Neutrophil (primary cell): ENCODE results near the gene CCDC90B.

Source experiments
- H3K27ac ChIP-seq: fragments of 200-600 bp; sonication (generic); 2 replicates; pipeline ENCODE4 v1.5.1; 2016; ENCODE audit warnings: mild to moderate bottlenecking, moderate library complexity
- H3K27me3 ChIP-seq: fragments of 200-600 bp; sonication (generic); 2 replicates; pipeline ENCODE4 v1.6.0; 2016; ENCODE audit warnings: mild to moderate bottlenecking
- H3K36me3 ChIP-seq: fragments of 200-600 bp; sonication (generic); 2 replicates; pipeline ENCODE4 v1.5.1; 2017
- H3K4me1 ChIP-seq, 2 experiments: fragments of 200-600 bp in 1 of 2; sonication (generic) in 1 of 2; 1 replicate in 1 of 2; 2 replicates in 1 of 2; pipeline versions ENCODE4 v1.5.1 to v1.6.1; 2013 to 2016; ENCODE audit warnings: low read depth in 1 of 2, low read length in 1 of 2, mild to moderate bottlenecking in 1 of 2, moderate library complexity in 1 of 2; ENCODE audit not compliant: control insufficient read depth in 1 of 2, insufficient read depth in 1 of 2
- H3K4me3 ChIP-seq, 2 experiments: fragments of 200-600 bp in 1 of 2; sonication (generic) in 1 of 2; 1 replicate in 1 of 2; 2 replicates in 1 of 2; pipeline ENCODE4 v1.5.1; 2013 to 2016; ENCODE audit warnings: low read depth in 1 of 2, low read length in 1 of 2, mild to moderate bottlenecking in 1 of 2, moderate library complexity in 1 of 2
- H3K9me3 ChIP-seq: fragments of 200-600 bp; sonication (generic); 2 replicates; pipeline ENCODE4 v1.5.1; 2016
- TF ChIP-seq, protein P1 (sequence below): fragments of 200-600 bp; sonication (generic); IDR thresholded peaks from 2 replicates; pipeline ENCODE4 v1.5.1; 2016; ENCODE audit warnings: antibody characterized with exemption

CCDC90B gene

DNA sequence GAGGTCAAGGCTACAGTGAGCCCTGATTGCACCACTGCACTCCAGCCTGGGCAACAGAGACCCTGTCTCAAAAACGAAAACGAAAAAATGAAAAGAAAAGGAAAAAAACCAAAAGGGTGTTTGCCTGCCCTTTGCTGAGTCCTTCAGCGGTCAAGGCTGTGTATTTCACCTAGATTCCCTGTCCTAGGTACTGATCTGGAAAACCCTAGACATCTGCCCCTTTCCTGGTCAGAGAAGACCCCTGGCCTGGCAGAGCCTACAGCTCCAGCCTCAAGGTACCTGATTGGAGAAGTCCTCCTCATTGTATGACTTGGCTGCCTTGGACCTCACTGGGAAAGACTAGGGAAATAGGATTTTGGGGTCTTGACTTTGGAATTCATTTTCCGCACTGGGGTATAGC lies 8.0 kb upstream of the CCDC90B start:
- Histone ChIP-seq H3K36me3 (no peaks in the 10 kb centered on the region), H3K4me1 (peaks cover 0 to 1% of the 10 kb centered on the region in 2 experiments), H3K4me3 (no peak overlapping the region), H3K27ac (no peak overlapping the region), H3K27me3 (peaks cover 7% of the 10 kb centered on the region), H3K9me3 (no peaks in the 10 kb centered on the region)
- TF ChIP-seq, protein P1, sequence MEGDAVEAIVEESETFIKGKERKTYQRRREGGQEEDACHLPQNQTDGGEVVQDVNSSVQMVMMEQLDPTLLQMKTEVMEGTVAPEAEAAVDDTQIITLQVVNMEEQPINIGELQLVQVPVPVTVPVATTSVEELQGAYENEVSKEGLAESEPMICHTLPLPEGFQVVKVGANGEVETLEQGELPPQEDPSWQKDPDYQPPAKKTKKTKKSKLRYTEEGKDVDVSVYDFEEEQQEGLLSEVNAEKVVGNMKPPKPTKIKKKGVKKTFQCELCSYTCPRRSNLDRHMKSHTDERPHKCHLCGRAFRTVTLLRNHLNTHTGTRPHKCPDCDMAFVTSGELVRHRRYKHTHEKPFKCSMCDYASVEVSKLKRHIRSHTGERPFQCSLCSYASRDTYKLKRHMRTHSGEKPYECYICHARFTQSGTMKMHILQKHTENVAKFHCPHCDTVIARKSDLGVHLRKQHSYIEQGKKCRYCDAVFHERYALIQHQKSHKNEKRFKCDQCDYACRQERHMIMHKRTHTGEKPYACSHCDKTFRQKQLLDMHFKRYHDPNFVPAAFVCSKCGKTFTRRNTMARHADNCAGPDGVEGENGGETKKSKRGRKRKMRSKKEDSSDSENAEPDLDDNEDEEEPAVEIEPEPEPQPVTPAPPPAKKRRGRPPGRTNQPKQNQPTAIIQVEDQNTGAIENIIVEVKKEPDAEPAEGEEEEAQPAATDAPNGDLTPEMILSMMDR: no peak

DNA sequence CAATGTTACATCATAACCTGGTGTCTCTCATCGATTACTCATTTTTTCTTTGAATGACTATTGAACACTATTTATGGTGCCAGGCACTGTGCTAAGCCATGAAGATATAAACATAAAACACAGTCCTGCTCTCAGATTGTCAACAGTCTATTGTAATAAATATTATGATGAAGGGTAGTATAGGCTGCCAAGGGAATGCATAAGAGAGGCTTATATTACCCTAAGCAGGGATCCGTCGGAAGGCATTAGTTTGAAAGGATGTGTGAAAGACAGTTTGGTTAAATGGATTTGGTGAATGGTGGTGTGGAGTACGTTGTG lies 7.2 kb upstream of the CCDC90B start:
- Histone ChIP-seq H3K27me3 (peaks cover 7% of the 10 kb centered on the region), H3K27ac (no peak overlapping the region), H3K4me1 (no peaks in the 10 kb centered on the region), H3K36me3 (no peaks in the 10 kb centered on the region), H3K9me3 (no peaks in the 10 kb centered on the region), H3K4me3 (no peak overlapping the region)
- TF ChIP-seq, protein P1: no peak

- Histone ChIP-seq H3K9me3 (no peaks in the 10 kb centered on the region), H3K36me3 (no peaks in the 10 kb centered on the region), H3K4me1 (no peaks in the 10 kb centered on the region), H3K4me3 (no peak overlapping the region), H3K27me3 (peaks cover 7% of the 10 kb centered on the region), H3K27ac (no peak overlapping the region)
- TF ChIP-seq, protein P1: no peak
These were observed 6.7 kb upstream of the CCDC90B start for GRCh38 chr11:83292709-83293456.

DNA sequence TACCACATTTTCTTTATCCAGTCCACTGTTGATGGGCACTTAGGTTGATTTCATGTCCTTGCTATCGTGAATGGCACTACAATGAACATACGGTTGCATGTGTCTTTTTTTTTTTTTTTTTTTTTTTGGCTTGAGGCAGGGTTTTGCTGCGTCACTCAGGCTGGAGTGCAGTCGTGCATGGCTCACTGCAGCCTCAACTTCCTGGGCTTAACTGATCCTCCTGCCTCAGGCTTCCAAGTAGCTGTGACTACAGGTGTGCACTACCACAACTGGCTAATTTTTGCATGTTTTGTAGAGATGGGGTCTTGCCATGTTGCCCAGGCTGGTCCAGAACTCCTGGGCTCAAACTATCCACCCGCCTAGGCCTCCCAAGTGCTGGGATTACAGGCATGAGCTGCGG lies 1.5 kb upstream of the CCDC90B start:
- no peak overlapping the region for H3K4me3 ChIP-seq
- no peaks in the 10 kb centered on the region for H3K36me3 ChIP-seq
- H3K9me3 ChIP-seq: no peaks in the 10 kb centered on the region
- TF ChIP-seq, protein P1: no peak
- peaks cover 4% of the 10 kb centered on the region for H3K27me3 ChIP-seq
- H3K4me1 ChIP-seq: peaks cover 19 to 20% of the 10 kb centered on the region in 2 experiments
- H3K27ac ChIP-seq: no peak overlapping the region

GRCh38 chr11:83285151-83285770 lies 906 bp downstream of the CCDC90B start:
- TF ChIP-seq, protein P1: no peak
- Histone ChIP-seq H3K4me3 (peak overlapping the region; percentile 77 to 97), H3K27ac (peak overlapping the region; percentile 90)

More at GRCh38 chr11:83285151-83285770, 906 bp downstream of the CCDC90B start:
- no peaks in the 10 kb centered on the region for H3K36me3 ChIP-seq
- H3K27me3 ChIP-seq: no peaks in the 10 kb centered on the region
- no peaks in the 10 kb centered on the region for H3K9me3 ChIP-seq
- H3K4me1 ChIP-seq: peaks cover 19 to 20% of the 10 kb centered on the region in 2 experiments
